ENCODE results near the gene SLC22A15. TPM values are rescaled to one million over a fixed set of nuclear protein-coding genes. Genes with fewer than 3 reads are reported as not detected.

SLC22A15 gene
- total RNA-seq, 6 experiments from 2014 or later, result 0.11 to 6.8 (median 2.3) TPM

GRCh38 chr1:116092752-116093489, 116.6 kb downstream of the SLC22A15 start:
- TF ChIP-seq CTCF (IDR thresholded peaks at IDR 0.05), result no peak
- no peak for TF ChIP-seq POLR2A (IDR thresholded peaks at IDR 0.05)
- H3K4me1 ChIP-seq, result no peaks in the 10 kb centered on the region
- H3K27ac ChIP-seq, result no peak overlapping the region
- no peaks in the 10 kb centered on the region for H3K36me3 ChIP-seq
- no peak overlapping the region for H3K4me3 ChIP-seq
- ATAC-seq, result no peak
- intact Hi-C loops (cut with DNase I), result no loop called here
- no peak for DNase-seq
- 67% methylated on average over 3 of the region's 3 CpGs for WGBS (ENCODE audit: insufficient coverage, low coverage, low lambda C conversion rate, missing lambda C conversion rate)
- peaks cover 0 to 7% (median 0%) of the 10 kb centered on the region in 4 donors for H3K9me3 ChIP-seq
- no peaks in the 10 kb centered on the region for H3K27me3 ChIP-seq

- H3K36me3 ChIP-seq, result no peaks in the 10 kb centered on the region
- ATAC-seq, result no peak
- H3K27ac ChIP-seq, result no peak overlapping the region
- no peak overlapping the region for H3K4me3 ChIP-seq
- TF ChIP-seq CTCF (IDR thresholded peaks at IDR 0.05), result no peak
- no peak for TF ChIP-seq POLR2A (IDR thresholded peaks at IDR 0.05)
- intact Hi-C loops (cut with DNase I), result no loop called here
- H3K27me3 ChIP-seq, result no peaks in the 10 kb centered on the region
- DNase-seq, result no peak
- H3K9me3 ChIP-seq, result peaks cover 0 to 1% (median 0%) of the 10 kb centered on the region in 4 donors
- H3K4me1 ChIP-seq, result no peaks in the 10 kb centered on the region
These were observed 118.7 kb downstream of the SLC22A15 start for GRCh38 chr1:116095027-116095426.

- 8% methylated on average over 1 of the region's 1 CpG for WGBS (ENCODE audit: insufficient coverage, low coverage, low lambda C conversion rate, missing lambda C conversion rate)
- H3K36me3 ChIP-seq, result no peaks in the 10 kb centered on the region
- no peaks in the 10 kb centered on the region for H3K27me3 ChIP-seq
- no peaks in the 10 kb centered on the region for H3K4me1 ChIP-seq
- DNase-seq (no peak), ATAC-seq (peak in 3 of 4 donors; percentile 55 to 69 (median 63))
- no peaks in the 10 kb centered on the region for H3K9me3 ChIP-seq
- H3K4me3 ChIP-seq, result no peak overlapping the region
- no peak for TF ChIP-seq POLR2A (IDR thresholded peaks at IDR 0.05)
- TF ChIP-seq CTCF (IDR thresholded peaks at IDR 0.05), result no peak
- H3K27ac ChIP-seq, result no peak overlapping the region
- intact Hi-C loops (cut with DNase I), result no loop called here
These were observed 119.8 kb downstream of the SLC22A15 start for GRCh38 chr1:116096013-116096618.

GRCh38 chr1:116097626-116098025, 121.3 kb downstream of the SLC22A15 start:
- Histone ChIP-seq H3K36me3 (no peaks in the 10 kb centered on the region), H3K9me3 (no peaks in the 10 kb centered on the region), H3K4me3 (no peak overlapping the region), H3K27me3 (no peaks in the 10 kb centered on the region), H3K27ac (no peak overlapping the region), H3K4me1 (no peaks in the 10 kb centered on the region)
- intact Hi-C loops (cut with DNase I), result no loop called here
- no peak for DNase-seq
- ATAC-seq, result peak in 2 of 4 donors; percentile 56 to 84
- TF ChIP-seq CTCF (IDR thresholded peaks at IDR 0.05) (no peak), POLR2A (IDR thresholded peaks at IDR 0.05) (no peak)
- WGBS (ENCODE audit: insufficient coverage, low coverage, low lambda C conversion rate, missing lambda C conversion rate), result 65% methylated on average over 1 of the region's 1 CpG

Data from right lobe of liver (tissue), 6 donors.